Measurements from ENCODE around the gene PLEKHM3. TPM values are rescaled to one million over a fixed set of nuclear protein-coding genes. Genes with fewer than 3 reads are reported as not detected.
"Not testable (repeated sequence)": the region's sequence is repeated elsewhere in the genome, so short reads cannot be mapped to it uniquely, and the experiment has no call there.

Gene PLEKHM3
- total RNA-seq, 6 experiments from 2014 or later: 4.4 to 13.4 (median 8.9) TPM

DNA sequence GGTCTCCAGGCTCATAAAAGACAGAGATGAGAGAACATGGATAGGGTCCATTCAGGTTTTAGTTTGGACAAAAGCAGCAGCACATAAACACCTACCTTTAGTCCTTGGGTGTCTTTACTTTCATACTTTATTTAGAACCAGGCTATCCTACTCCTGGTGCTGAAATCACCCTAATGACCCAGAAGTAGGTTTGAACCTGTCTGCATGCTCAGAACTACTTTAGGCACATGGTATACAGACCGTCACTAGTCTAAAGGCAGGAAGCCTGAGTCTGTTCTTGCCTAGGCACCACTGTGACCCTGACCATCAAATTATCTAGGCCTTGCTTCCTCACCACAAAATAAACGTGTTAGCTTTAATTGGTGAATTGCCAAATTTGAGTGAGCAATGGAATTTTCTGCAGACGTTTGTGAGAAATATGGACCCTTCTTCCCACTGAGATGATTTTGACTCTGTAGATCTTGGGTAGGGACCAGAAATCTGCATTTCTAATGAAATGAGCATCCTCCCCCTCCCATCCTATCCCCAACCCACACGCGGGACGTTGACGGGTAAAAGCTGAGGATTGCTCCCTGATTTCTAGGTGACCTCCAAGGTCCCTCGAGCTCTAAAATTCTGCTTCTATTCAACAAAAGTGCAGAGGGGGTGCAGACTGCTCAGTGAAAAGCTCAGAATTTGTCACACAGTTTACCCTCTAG lies 75.1 kb downstream of the PLEKHM3 start:
- intact Hi-C loops (cut with DNase I): no loop called here
- DNase-seq (no peak), ATAC-seq (peak; percentile 39 to 59 (median 48))
- TF ChIP-seq, protein P1, sequence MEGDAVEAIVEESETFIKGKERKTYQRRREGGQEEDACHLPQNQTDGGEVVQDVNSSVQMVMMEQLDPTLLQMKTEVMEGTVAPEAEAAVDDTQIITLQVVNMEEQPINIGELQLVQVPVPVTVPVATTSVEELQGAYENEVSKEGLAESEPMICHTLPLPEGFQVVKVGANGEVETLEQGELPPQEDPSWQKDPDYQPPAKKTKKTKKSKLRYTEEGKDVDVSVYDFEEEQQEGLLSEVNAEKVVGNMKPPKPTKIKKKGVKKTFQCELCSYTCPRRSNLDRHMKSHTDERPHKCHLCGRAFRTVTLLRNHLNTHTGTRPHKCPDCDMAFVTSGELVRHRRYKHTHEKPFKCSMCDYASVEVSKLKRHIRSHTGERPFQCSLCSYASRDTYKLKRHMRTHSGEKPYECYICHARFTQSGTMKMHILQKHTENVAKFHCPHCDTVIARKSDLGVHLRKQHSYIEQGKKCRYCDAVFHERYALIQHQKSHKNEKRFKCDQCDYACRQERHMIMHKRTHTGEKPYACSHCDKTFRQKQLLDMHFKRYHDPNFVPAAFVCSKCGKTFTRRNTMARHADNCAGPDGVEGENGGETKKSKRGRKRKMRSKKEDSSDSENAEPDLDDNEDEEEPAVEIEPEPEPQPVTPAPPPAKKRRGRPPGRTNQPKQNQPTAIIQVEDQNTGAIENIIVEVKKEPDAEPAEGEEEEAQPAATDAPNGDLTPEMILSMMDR (IDR thresholded peaks at IDR 0.05): no peak
- TF ChIP-seq POLR2A (IDR thresholded peaks at IDR 0.05): no peak
- no peaks in the 10 kb centered on the region for H3K27me3 ChIP-seq
- H3K27ac ChIP-seq: no peak overlapping the region
- WGBS (ENCODE audit: insufficient coverage, low coverage, low lambda C conversion rate, missing lambda C conversion rate): 57% methylated on average over 7 of the region's 8 CpGs
- H3K36me3 ChIP-seq: peaks cover 0 to 2% (median 0%) of the 10 kb centered on the region in 4 donors
- no peak overlapping the region for H3K4me3 ChIP-seq
- H3K9me3 ChIP-seq: no peaks in the 10 kb centered on the region
- peaks cover 0 to 8% (median 3%) of the 10 kb centered on the region in 4 donors for H3K4me1 ChIP-seq

DNA sequence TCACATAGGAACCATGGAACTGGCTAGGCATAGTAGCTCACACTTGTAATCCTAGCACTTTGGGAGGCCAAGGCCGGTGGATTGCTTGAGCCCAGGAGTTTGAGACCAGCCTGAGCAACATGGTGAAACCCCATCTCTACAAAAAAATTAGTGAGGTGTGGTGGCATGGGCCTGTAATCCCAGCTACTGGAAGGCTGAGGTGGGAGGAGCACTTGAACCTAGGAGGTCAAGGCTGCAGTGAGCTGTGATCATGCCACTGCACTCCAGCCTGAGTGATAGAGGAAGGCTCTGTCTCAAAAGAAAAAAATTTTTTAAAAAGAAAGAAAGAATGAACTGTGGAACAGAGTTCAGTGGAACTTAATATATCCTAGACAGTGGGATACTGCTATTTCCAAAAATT lies 76.1 kb downstream of the PLEKHM3 start:
- H3K36me3 ChIP-seq; intact Hi-C loops (cut with DNase I): not testable (repeated sequence)

DNA sequence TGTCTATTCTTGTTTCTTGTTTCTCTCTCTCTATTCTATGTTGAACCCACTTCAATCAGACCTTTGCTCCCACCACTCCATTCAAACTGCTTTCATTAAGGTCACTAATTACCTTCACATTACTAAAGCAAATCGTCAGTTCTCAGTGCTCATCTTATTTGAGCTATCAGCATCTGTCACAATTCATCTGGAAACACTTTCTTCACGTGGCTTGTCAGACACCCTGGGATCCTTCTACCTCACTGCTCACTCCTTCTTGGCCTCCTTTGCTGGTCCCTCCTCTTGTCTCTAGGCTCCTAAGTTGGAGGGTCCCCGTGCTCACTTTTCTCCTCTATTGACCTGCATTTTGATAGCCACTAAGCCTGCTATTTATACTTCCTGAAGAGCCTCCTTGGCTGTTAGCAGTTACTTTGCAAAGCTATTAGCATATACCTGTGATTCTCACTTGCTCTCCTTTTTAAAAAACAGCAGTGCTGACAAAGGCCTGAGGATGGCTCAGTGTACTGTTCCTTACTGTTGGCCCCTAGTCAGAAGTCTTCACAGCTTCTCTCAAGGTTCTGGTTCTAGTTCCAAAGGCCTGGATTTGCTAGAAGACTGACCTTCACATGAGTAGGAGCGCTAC lies 80.2 kb downstream of the PLEKHM3 start:
- Histone ChIP-seq H3K27ac (no peak overlapping the region), H3K9me3 (no peaks in the 10 kb centered on the region), H3K27me3 (no peaks in the 10 kb centered on the region), H3K4me1 (no peaks in the 10 kb centered on the region), H3K4me3 (no peak overlapping the region), H3K36me3 (peaks cover 0 to 2% (median 0%) of the 10 kb centered on the region in 4 donors)
- no peak for ATAC-seq
- no peak for TF ChIP-seq POLR2A (IDR thresholded peaks at IDR 0.05)
- TF ChIP-seq, protein P1 (IDR thresholded peaks at IDR 0.05): no peak
- DNase-seq: no peak
- intact Hi-C loops (cut with DNase I): no loop called here
- WGBS (ENCODE audit: insufficient coverage, low coverage, low lambda C conversion rate, missing lambda C conversion rate): 85% methylated on average over 4 of the region's 4 CpGs

More for the DNA sequence above, 76.1 kb downstream of the PLEKHM3 start:
- not testable (repeated sequence) for ATAC-seq, H3K27me3 ChIP-seq, H3K4me1 ChIP-seq, DNase-seq, H3K27ac ChIP-seq, H3K4me3 ChIP-seq, H3K9me3 ChIP-seq
- 100% methylated on average over 1 of the region's 1 CpG for WGBS (ENCODE audit: insufficient coverage, low coverage, low lambda C conversion rate, missing lambda C conversion rate)

DNA sequence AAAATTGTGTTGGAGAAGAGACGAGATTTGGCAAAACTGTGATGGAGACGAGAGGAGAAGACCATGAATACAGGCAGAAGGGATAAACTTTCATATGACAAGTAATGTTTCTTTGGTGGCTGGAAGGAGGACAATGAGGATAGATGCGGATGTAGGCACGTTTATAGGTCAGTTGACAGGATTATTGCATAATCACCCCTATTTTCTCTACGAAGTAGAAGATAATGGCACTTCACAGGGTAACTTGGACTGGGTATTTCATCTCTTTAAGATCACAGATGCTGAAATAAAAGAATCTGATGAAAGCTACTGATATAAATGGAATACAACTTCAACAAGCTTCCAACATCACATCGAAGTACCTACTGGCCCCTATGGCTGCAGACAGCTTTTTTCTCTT lies 81.0 kb downstream of the PLEKHM3 start:
- no peaks in the 10 kb centered on the region for H3K27me3 ChIP-seq
- TF ChIP-seq POLR2A (IDR thresholded peaks at IDR 0.05): no peak
- TF ChIP-seq, protein P1 (IDR thresholded peaks at IDR 0.05): no peak
- ATAC-seq: no peak
- H3K36me3 ChIP-seq: peaks cover 0 to 2% (median 0%) of the 10 kb centered on the region in 4 donors
- intact Hi-C loops (cut with DNase I): no loop called here
- 68% methylated on average over 5 of the region's 6 CpGs for WGBS (ENCODE audit: insufficient coverage, low coverage, low lambda C conversion rate, missing lambda C conversion rate)
- no peak overlapping the region for H3K27ac ChIP-seq
- DNase-seq: no peak
- no peaks in the 10 kb centered on the region for H3K4me1 ChIP-seq
- no peaks in the 10 kb centered on the region for H3K9me3 ChIP-seq
- no peak overlapping the region for H3K4me3 ChIP-seq

All from right lobe of liver (tissue), 6 donors.